ENCODE data around the gene PTPA. TPM values are rescaled to one million over a fixed set of nuclear protein-coding genes. Genes with fewer than 3 reads are reported as not detected.

Gene PTPA
- total and polyA plus RNA-seq, 2 of the 4 experiments (the other 2 are of a cell fraction): 124 to 149 TPM

DNA sequence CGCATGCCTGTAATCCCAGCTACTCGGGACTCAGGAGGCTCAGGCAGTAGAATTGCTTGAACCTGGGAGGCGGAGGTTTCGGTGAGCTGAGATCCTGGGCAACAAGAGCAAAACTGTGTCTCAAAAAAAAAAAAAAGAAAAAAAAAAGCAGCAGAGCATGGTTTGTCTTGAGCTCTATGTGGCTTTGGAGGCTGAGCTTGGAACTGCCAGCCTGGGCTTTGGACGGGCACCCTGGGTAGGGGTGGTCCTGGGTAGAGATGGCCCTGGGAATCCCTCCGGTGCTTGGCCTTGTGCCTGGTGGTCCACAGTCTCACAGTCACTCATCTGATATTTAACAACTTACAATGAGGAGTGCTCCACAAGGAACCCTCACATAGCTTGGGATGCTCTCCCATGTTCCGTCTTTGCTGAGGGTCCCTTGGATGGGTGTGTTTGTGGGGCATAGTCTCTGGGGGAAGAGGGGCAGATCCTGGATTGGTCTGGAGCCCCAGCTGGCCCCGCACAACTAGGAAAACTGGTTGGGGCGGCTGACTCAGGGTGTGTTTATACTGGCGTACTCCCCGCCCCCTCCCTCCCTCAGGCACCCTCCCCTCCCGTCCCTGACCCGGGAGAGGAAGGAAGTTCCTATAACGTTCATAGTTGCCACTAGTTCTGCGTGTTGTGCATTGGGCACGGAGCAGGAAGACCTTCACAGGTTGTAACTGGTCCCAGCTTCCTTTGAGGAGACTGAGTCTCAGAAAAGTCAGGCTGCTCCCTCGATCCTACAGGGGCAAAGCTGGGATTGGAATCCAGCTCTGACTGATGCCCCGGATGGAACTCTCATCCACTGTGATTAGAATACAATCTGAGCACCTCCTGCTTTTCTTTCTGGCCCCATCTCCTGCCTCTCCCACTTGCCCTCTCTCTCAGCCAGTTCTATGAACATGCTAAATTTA lies 55.7 kb downstream of the PTPA start:
- peak overlapping the region; percentile 99 for H4K91ac ChIP-seq (ENCODE audit: insufficient read depth, low read depth, low read length)
- peak overlapping the region; percentile 98 for H2AK5ac ChIP-seq (ENCODE audit: low read depth, low read length)
- peak overlapping the region; percentile 97 for H3K56ac ChIP-seq (ENCODE audit: extremely low read depth, insufficient read depth, low read length)
- peak overlapping the region; percentile 99 for H3K14ac ChIP-seq (replicated peaks; ENCODE audit: low read depth, low read length)
- peaks cover 7 to 41% of the 10 kb centered on the region in 2 experiments for H3K79me1 ChIP-seq (ENCODE audit: low read depth in 1 of 2, low read length in 2 of 2)
- WGBS, 2 experiments (ENCODE audit: extremely low coverage in 2 of 2, insufficient read length in 1 of 2): no CpG with 5 or more reads among the region's 18 CpGs
- H3K18ac ChIP-seq (ENCODE audit: low read depth, low read length): peak overlapping the region; percentile 98
- H2BK120ac ChIP-seq (ENCODE audit: low read depth, low read length): peak overlapping the region; percentile 100
- no TSS peak for BruUV-seq (replicated peaks)
- in situ Hi-C loops (cut with MboI; ENCODE audit: low sequenced_read_pairs) (no loop called here), intact Hi-C loops (cut with micrococcal nuclease) (loop anchor here (2.0 kb wide), 1 partner anchor 24 kb away; no protein-coding TSS in a partner anchor), dilution Hi-C loops (cut with HindIII; ENCODE audit: low sequenced_read_pairs, unreplicated experiment) (no loop called here)
- H4K20me1 ChIP-seq (ENCODE audit: insufficient read depth, low read length): no peaks in the 10 kb centered on the region
- peaks cover 1% of the 10 kb centered on the region; the same call in 1 of the 2 replicates for H3K36me3 ChIP-seq (ENCODE audit: control insufficient read depth, insufficient read depth, low read length)
- H4K8ac ChIP-seq (ENCODE audit: low read depth in 2 of 2, low read length in 2 of 2): peak overlapping the region; percentile 76 to 100
- peak overlapping the region; percentile 95 for H2AFZ ChIP-seq (replicated peaks; ENCODE audit: low read length, poor library complexity)
- peak overlapping the region; percentile 20; the same call in 1 of the 2 replicates for H3K4me3 ChIP-seq (ENCODE audit: insufficient read depth, low read depth, low read length)
- H2BK20ac ChIP-seq (ENCODE audit: low read depth, low read length): peak overlapping the region; percentile 98
- H3K4me1 ChIP-seq (ENCODE audit: control insufficient read depth, insufficient read depth, low read length): peaks cover 32% of the 10 kb centered on the region
- ATAC-seq (ENCODE audit: low read depth) (peak; percentile 89), DNase-seq (peak; percentile 80)
- peak overlapping the region; percentile 99 for H3K4ac ChIP-seq (ENCODE audit: low read depth, low read length)
- peak overlapping the region; percentile 98 for H2AK9ac ChIP-seq (replicated peaks; ENCODE audit: low read depth, low read length, poor library complexity)
- peak overlapping the region; percentile 91 for H3K4me2 ChIP-seq (ENCODE audit: low read depth, low read length)
- CTCF ChIA-PET: interaction anchor here (0.6 to 1.3 kb wide), 3 partner anchors 24 to 530 kb away, joined by 3 to 7 read pairs (median 4); no protein-coding TSS in a partner anchor
- H3K27ac ChIP-seq (ENCODE audit: insufficient read depth, low read length): peak overlapping the region; percentile 91
- no peaks in the 10 kb centered on the region for H3K9me3 ChIP-seq (ENCODE audit: control insufficient read depth, insufficient read depth, low read length)
- H3K9me1 ChIP-seq (ENCODE audit: insufficient read depth, low read length): peaks cover 27% of the 10 kb centered on the region
- H3K27me3 ChIP-seq (ENCODE audit: control insufficient read depth, insufficient read depth, low read length): no peaks in the 10 kb centered on the region
- H2BK15ac ChIP-seq (ENCODE audit: low read depth, low read length): peak overlapping the region; percentile 94
- TF ChIP-seq MAZ (IDR thresholded peaks at IDR 0.05; ENCODE audit: borderline replicate concordance, low read depth, low read length) (peak; percentile 94), MXI1 (IDR thresholded peaks at IDR 0.05; ENCODE audit: borderline replicate concordance, low read depth, low read length) (no peak)
- H3K9ac ChIP-seq (ENCODE audit: low read depth, low read length): peak overlapping the region; percentile 85
- peak overlapping the region; percentile 99 for H2BK5ac ChIP-seq (ENCODE audit: low read depth, low read length, poor library complexity, severe bottlenecking)
- peak overlapping the region; percentile 96 for H3K23ac ChIP-seq (ENCODE audit: low read depth, low read length)
- peak overlapping the region; percentile 99 for H4K5ac ChIP-seq (ENCODE audit: low read depth, low read length)
- POLR2A ChIA-PET (ENCODE audit: unreplicated experiment): interaction anchor here (0.6 kb wide), 2 partner anchors 11 to 172 kb away, joined by 3 to 5 read pairs; partner anchors contain the start of gene IER5L

Measured in IMR-90 (cell line).